Loucy (cell line): Measurements from ENCODE around the gene NECTIN4.

Experiments used
- CTCF ChIP-seq: fragments of 200-600 bp; sonication (generic); conservative IDR thresholded peaks from 2 replicates; pipeline ENCODE4 v1.5.1; 2014; ENCODE audit warnings: mild to moderate bottlenecking, antibody characterized with exemption, low read length
- EZH2phosphoT487 ChIP-seq: fragments of 200-600 bp; IDR thresholded peaks from 2 replicates; pipeline ENCODE4 v1.6.1; 2018; ENCODE audit warnings: antibody characterized with exemption, mild to moderate bottlenecking, moderate library complexity, borderline replicate concordance

- no peak for TF ChIP-seq CTCF
- no peak for TF ChIP-seq EZH2phosphoT487
These were observed 12.9 kb downstream of the NECTIN4 start for GRCh38 chr1:161076410-161076809.
